ENCODE results near the gene KCNQ1OT1. TPM values are rescaled to one million over a fixed set of nuclear protein-coding genes. Genes with fewer than 3 reads are reported as not detected.

Gene KCNQ1OT1
- total RNA-seq, 1 experiment from 2014 or later, result 2.4 TPM

- Mint-ChIP-seq H3K27ac (no peak overlapping the region), H3K4me3 (no peak overlapping the region), H3K4me1 (peaks cover 31% of the 10 kb centered on the region), H3K36me3 (peaks cover 7% of the 10 kb centered on the region), H3K9me3 (peaks cover 7% of the 10 kb centered on the region), H3K27me3 (ENCODE audit: low read depth) (peaks cover 96% of the 10 kb centered on the region)
- ChIA-PET POLR2A (no interaction called here), CTCF (interaction anchor here (1.0 kb wide), 1 partner anchor 173 kb away, joined by 3 read pairs; no protein-coding TSS in a partner anchor)
- TF ChIP-seq, protein P1, sequence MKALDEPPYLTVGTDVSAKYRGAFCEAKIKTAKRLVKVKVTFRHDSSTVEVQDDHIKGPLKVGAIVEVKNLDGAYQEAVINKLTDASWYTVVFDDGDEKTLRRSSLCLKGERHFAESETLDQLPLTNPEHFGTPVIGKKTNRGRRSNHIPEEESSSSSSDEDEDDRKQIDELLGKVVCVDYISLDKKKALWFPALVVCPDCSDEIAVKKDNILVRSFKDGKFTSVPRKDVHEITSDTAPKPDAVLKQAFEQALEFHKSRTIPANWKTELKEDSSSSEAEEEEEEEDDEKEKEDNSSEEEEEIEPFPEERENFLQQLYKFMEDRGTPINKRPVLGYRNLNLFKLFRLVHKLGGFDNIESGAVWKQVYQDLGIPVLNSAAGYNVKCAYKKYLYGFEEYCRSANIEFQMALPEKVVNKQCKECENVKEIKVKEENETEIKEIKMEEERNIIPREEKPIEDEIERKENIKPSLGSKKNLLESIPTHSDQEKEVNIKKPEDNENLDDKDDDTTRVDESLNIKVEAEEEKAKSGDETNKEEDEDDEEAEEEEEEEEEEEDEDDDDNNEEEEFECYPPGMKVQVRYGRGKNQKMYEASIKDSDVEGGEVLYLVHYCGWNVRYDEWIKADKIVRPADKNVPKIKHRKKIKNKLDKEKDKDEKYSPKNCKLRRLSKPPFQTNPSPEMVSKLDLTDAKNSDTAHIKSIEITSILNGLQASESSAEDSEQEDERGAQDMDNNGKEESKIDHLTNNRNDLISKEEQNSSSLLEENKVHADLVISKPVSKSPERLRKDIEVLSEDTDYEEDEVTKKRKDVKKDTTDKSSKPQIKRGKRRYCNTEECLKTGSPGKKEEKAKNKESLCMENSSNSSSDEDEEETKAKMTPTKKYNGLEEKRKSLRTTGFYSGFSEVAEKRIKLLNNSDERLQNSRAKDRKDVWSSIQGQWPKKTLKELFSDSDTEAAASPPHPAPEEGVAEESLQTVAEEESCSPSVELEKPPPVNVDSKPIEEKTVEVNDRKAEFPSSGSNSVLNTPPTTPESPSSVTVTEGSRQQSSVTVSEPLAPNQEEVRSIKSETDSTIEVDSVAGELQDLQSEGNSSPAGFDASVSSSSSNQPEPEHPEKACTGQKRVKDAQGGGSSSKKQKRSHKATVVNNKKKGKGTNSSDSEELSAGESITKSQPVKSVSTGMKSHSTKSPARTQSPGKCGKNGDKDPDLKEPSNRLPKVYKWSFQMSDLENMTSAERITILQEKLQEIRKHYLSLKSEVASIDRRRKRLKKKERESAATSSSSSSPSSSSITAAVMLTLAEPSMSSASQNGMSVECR (CRISPR knock-in tag; IDR thresholded peaks at IDR 0.05; ENCODE audit: borderline replicate concordance), result no peak
- TF ChIP-seq CREM (CRISPR knock-in tag; IDR thresholded peaks at IDR 0.05) (no peak), ZNF263 (CRISPR knock-in tag; IDR thresholded peaks at IDR 0.05; ENCODE audit: low read depth) (no peak), E2F5 (CRISPR knock-in tag; IDR thresholded peaks at IDR 0.05) (no peak), EMX1 (CRISPR knock-in tag; IDR thresholded peaks at IDR 0.05) (no peak), NFATC4 (CRISPR knock-in tag; IDR thresholded peaks at IDR 0.05) (no peak), ZNF138 (CRISPR knock-in tag; conservative IDR thresholded peaks at IDR 0.05) (no peak), ATF2 (CRISPR knock-in tag; IDR thresholded peaks at IDR 0.05; ENCODE audit: borderline replicate concordance, low read depth) (no peak)
- TF ChIP-seq, protein P2, sequence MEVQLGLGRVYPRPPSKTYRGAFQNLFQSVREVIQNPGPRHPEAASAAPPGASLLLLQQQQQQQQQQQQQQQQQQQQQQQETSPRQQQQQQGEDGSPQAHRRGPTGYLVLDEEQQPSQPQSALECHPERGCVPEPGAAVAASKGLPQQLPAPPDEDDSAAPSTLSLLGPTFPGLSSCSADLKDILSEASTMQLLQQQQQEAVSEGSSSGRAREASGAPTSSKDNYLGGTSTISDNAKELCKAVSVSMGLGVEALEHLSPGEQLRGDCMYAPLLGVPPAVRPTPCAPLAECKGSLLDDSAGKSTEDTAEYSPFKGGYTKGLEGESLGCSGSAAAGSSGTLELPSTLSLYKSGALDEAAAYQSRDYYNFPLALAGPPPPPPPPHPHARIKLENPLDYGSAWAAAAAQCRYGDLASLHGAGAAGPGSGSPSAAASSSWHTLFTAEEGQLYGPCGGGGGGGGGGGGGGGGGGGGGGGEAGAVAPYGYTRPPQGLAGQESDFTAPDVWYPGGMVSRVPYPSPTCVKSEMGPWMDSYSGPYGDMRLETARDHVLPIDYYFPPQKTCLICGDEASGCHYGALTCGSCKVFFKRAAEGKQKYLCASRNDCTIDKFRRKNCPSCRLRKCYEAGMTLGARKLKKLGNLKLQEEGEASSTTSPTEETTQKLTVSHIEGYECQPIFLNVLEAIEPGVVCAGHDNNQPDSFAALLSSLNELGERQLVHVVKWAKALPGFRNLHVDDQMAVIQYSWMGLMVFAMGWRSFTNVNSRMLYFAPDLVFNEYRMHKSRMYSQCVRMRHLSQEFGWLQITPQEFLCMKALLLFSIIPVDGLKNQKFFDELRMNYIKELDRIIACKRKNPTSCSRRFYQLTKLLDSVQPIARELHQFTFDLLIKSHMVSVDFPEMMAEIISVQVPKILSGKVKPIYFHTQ (CRISPR knock-in tag; IDR thresholded peaks at IDR 0.05), result no peak
- ATAC-seq (no peak), DNase-seq (ENCODE audit: low spot score) (no peak)
Observed at GRCh38 chr11:2715716-2716350, 16.0 kb upstream of the KCNQ1OT1 start.

DNA sequence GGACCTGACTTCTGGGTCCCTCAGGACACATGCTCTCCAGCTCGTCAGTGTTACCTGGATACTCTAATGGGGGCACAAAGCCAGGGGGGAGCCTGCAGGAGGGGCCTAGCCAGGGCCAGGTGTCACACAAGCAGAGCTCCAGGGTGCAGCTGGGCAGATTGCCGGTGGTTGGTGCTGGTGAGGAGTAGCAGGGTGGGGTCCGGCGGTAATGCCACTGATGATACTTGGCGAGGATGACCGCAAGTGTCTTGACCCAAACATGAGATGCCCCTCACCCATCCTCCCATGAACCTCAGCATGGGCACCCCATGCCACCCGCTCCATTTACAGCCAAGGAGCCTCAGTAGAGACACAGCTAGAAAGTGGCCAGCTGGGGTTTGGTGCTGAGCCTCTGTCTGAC is 15.1 kb upstream of the KCNQ1OT1 start:
- TF ChIP-seq, protein P3, sequence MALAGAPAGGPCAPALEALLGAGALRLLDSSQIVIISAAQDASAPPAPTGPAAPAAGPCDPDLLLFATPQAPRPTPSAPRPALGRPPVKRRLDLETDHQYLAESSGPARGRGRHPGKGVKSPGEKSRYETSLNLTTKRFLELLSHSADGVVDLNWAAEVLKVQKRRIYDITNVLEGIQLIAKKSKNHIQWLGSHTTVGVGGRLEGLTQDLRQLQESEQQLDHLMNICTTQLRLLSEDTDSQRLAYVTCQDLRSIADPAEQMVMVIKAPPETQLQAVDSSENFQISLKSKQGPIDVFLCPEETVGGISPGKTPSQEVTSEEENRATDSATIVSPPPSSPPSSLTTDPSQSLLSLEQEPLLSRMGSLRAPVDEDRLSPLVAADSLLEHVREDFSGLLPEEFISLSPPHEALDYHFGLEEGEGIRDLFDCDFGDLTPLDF (CRISPR knock-in tag; IDR thresholded peaks at IDR 0.05), result no peak
- TF ChIP-seq TP53 (CRISPR knock-in tag; IDR thresholded peaks at IDR 0.05) (no peak), ESRRA (CRISPR knock-in tag; IDR thresholded peaks at IDR 0.05; ENCODE audit: borderline replicate concordance) (no peak), ZNF232 (CRISPR knock-in tag; IDR thresholded peaks at IDR 0.05) (no peak), ZNF138 (CRISPR knock-in tag; conservative IDR thresholded peaks at IDR 0.05) (no peak), ATF2 (CRISPR knock-in tag; IDR thresholded peaks at IDR 0.05; ENCODE audit: borderline replicate concordance, low read depth) (no peak), TEAD1 (CRISPR knock-in tag; IDR thresholded peaks at IDR 0.05) (no peak), CBFB (CRISPR knock-in tag; IDR thresholded peaks at IDR 0.05; ENCODE audit: low read depth) (no peak)
- TF ChIP-seq, protein P4, sequence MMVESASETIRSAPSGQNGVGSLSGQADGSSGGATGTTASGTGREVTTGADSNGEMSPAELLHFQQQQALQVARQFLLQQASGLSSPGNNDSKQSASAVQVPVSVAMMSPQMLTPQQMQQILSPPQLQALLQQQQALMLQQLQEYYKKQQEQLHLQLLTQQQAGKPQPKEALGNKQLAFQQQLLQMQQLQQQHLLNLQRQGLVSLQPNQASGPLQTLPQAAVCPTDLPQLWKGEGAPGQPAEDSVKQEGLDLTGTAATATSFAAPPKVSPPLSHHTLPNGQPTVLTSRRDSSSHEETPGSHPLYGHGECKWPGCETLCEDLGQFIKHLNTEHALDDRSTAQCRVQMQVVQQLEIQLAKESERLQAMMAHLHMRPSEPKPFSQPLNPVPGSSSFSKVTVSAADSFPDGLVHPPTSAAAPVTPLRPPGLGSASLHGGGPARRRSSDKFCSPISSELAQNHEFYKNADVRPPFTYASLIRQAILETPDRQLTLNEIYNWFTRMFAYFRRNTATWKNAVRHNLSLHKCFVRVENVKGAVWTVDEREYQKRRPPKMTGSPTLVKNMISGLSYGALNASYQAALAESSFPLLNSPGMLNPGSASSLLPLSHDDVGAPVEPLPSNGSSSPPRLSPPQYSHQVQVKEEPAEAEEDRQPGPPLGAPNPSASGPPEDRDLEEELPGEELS (CRISPR knock-in tag; IDR thresholded peaks at IDR 0.05), result no peak
- Mint-ChIP-seq H3K4me1 (peaks cover 22% of the 10 kb centered on the region), H3K4me3 (no peak overlapping the region), H3K36me3 (peaks cover 16% of the 10 kb centered on the region), H3K27me3 (ENCODE audit: low read depth) (peaks cover 96% of the 10 kb centered on the region), H3K27ac (no peak overlapping the region), H3K9me3 (peaks cover 16% of the 10 kb centered on the region)
- DNase-seq (ENCODE audit: low spot score), result no peak
- ChIA-PET CTCF (no interaction called here), POLR2A (no interaction called here)
- ATAC-seq, result no peak
